HG03060 (cell line): ENCODE measurements around the gene PDE4D.
A peak's percentile ranks its signal among the peaks of the same experiment; 100 is the strongest.

Experiments
- ATAC-seq: cut with Tn5 transposase; IDR thresholded peaks from one replicate; pipeline ENCODE4 v1.9.1; 2021; ENCODE audit warnings: low read depth, moderate number of reproducible peaks; ENCODE audit not compliant: unreplicated experiment

The PDE4D gene

DNA sequence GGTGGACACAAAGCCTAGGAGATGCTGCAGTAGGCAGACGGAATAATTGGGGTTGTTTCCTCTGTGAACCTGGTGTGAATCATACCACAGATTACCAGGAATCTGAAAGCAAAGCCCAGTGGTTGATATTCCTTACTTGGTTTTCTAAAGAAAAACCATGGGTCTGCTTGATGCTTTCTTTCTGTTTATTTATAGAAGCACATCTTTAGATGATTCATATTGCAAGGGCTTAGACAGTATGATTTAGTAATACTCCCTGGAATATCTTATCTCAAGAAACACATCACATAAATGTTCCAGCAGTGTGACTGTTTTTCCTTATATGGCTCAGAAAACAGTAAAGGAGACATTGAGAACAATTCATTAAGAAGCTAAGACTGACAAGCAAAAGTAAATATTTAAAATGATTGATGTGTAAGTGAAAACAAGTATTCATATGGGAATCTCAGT is 687.4 kb downstream of the PDE4D start:
- no peak for ATAC-seq

GRCh38 chr5:59204114-59204897 is 689.2 kb downstream of the PDE4D start:
- ATAC-seq = no peak

- no peak for ATAC-seq
These were observed 693.7 kb downstream of the PDE4D start for GRCh38 chr5:59199868-59200267.

DNA sequence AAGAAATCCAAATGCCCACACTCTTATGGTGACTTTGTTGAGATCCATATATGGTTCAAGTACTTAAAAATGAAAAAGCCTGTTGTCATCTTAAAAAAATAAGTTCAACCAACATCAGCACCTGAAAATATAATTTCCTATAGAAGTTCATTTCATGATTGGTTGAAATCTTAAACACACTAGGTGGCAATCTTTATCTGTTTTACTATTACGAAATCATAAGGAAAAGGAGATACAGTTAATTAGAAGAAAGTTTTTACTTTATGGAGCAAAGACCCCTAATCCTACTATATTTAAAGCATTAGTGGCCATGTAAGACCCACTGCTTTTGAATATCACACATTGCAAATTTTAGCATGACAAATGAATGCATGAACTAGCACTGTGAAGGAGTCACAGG is 694.7 kb downstream of the PDE4D start:
- ATAC-seq = no peak

GRCh38 chr5:59198365-59198764 is 695.2 kb downstream of the PDE4D start:
- no peak for ATAC-seq

GRCh38 chr5:59197911-59198310 is 695.6 kb downstream of the PDE4D start:
- ATAC-seq = no peak

- no peak for ATAC-seq
These were observed 699.8 kb downstream of the PDE4D start for GRCh38 chr5:59193616-59194319.

GRCh38 chr5:59190746-59191145 is 702.8 kb downstream of the PDE4D start:
- no peak for ATAC-seq

- no peak for ATAC-seq
These were observed 703.9 kb downstream of the PDE4D start for GRCh38 chr5:59189472-59190244.

GRCh38 chr5:59188419-59189225 is 704.9 kb downstream of the PDE4D start:
- peak; percentile 60 for ATAC-seq

- ATAC-seq = no peak
These were observed 705.7 kb downstream of the PDE4D start for GRCh38 chr5:59187857-59188256.

DNA sequence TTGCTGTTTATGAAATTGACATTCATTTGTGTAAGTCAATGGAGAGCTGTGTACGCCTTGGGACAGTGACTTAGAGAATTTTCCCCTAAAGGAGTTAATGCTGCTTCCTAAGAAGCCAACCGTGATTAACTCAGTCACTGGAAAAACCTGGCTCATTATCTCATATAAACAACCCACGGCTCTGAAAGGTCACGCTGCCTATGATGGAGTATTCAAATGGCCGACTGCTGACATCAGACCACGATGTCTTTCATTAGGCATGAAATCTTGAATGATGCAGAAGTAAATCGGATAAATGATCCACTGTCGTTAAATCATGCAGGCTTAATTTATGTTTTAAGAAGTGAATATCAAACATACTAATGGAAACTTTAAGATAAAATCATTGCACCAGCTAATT is 706.9 kb downstream of the PDE4D start:
- ATAC-seq = no peak

- ATAC-seq = no peak
These were observed 707.7 kb downstream of the PDE4D start for GRCh38 chr5:59185757-59186385.

- no peak for ATAC-seq
These were observed 708.8 kb downstream of the PDE4D start for GRCh38 chr5:59184769-59185168.

DNA sequence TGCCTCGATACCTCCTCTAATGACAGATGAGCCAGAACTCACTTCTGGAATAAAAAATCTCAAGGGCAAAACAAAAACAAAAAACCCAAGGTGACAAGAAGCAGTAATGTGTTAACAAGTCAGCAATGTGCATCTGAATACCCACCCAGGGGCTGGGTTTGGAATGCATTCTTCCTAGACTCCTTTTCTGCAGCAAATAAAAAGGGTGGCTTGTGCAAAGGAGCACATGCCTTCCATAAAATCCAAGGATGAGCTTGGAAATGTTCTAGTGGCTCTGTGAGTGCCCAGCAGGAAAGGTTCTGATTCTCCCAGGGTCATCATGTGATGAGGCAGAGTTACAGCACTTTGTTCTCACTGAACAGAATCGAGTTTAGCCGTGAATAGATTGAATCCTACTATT is 710.8 kb downstream of the PDE4D start:
- no peak for ATAC-seq

DNA sequence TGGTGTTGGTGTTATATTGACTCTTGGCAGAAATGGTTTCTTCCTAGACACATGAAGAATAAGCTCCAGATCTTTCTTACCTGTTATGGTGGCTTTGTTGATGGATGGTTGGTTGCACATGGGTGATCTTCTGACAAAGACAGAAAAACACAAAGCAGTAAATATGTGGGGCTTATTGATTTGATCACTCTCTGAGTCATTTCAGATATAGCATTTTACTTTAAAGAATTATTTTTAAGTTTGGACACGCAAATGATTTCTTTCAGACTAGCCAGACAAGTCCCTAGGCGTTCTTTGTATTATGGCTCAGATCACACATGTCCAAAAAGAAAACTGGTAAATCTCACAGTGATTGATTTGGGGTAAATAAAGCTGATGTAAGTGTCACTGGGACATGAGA is 713.0 kb downstream of the PDE4D start:
- ATAC-seq = peak; percentile 87

DNA sequence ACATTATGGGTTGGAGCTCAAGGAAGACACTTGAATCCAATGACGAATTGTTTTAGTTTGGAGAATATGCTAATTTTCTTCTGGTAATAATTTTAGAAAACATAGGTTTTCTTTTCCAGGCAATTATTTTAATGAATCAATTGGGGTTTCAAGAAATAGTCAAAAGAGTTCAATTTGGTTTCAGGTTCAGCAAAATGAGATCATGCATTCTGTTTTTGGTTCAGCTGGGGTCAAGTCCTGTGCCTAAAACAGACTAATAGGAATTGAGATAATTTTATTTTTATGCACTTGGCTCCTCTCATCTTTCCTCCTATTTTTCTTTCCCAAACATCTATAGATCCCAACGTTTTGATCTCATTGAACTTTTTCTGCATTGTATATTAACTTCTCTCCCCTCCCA is 713.8 kb downstream of the PDE4D start:
- ATAC-seq = no peak

DNA sequence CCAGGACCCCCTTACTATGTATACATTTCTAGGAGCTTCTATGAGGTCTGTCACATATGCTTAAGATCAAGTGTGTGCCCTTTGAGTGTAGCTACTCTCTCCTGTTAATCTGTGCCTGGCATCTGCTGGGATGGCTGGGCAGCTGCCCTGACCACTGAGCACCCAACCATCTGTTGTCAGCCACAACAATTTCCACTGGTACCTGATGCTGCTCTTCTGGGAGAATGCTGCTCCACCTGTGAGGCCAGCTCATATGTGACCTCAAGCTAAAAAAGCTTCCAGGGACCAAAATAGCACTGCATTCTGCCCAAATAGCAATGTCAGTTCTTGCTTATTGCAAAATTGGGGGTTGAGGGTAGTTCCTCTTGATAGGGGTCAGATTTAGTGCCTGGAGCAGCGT is 715.0 kb downstream of the PDE4D start:
- no peak for ATAC-seq

DNA sequence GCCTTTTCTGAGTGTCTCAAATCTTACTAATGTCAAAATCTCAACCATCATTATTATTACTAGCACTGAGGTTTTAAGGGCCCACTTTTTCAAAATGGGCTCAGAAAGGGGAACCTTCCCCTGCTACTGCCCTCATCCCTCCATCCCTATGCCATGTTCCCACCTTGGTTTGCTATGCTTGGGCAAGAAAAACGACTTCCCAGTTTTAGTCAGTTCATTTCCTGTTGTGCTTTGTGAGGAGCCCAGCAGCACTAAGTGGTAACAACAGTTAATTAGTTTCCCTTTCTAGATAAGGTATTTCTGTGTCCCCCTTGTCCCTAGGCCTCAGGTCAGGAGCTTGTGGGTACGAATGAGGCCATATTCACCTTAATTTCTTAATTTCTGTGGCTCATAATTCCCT is 715.5 kb downstream of the PDE4D start:
- no peak for ATAC-seq

DNA sequence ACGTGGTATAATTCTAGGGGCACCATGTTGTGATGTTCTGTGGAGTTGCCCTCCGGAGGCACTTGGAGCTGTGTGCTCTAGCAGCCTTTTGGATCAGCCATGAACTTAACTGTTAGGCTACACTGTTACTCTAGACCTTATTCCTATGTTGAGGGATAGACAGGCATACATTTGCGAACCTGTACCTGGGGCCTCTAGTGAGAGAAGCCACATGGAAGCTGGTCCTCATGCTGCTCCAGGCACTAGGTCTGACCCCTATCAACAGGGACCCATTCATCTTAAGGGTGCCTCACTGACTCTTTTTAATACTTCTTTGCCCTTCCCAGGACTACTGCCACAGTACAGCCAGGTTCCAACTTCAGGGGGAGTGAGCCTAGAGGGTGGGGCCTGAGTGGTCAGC is 715.9 kb downstream of the PDE4D start:
- no peak for ATAC-seq
